GM12875 (cell line): ENCODE results near the gene CC2D1A.

ENCODE experiments used
- H3K4me3 ChIP-seq: one replicate; pipeline ENCODE4 v1.5.1; 2011; ENCODE audit warnings: low read depth, low read length, control low read depth
- TF ChIP-seq, protein P1 (sequence below): IDR thresholded peaks from 2 replicates; pipeline ENCODE4 v1.5.1; 2011; ENCODE audit warnings: low read depth, mild to moderate bottlenecking, control low read depth, inconsistent platforms, low read length, moderate library complexity, borderline replicate concordance; ENCODE audit not compliant: insufficient read depth

Gene CC2D1A

DNA sequence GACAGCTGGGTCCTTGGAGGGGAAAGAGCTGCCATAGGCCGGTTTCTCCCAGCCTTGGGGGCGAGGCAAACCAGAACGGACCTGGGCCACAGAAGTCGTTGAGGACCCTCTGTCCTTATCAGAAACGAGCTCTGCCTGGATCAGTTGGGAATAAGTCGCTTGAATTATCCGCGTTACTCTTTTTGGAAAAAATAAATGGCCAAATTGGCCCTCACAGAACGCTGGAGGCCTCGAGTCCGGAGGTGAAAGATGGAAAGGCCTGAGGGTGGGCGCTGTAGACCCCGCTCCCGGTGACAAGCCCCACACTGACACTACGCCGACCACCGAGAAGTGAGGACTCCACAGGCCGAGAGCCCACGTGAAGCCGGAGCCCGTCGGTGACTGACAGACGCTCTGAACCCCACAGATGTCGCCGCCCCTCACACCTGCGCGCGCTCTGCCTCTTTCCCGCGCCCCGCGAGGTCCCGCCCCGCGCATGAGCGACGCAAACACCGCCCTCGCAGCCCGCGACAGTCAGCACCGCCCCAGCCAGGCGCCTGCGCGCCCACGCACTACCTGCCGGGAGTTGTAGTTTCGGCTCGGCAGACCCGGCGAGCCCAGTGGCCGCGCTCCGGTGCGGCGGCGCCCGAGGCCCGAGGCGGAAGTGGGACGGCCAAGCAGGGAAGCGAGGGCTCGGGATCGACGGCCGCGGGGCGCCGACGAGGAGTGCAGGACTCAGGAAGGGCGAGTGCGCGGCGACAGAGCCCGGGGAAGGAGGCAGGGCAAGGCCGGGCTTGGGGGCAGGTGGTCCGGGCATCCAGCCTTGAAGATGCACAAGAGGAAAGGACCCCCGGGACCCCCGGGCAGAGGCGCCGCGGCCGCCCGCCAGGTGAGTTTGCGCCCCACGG is at the start of gene CC2D1A, which contains the start of gene BRME1:
Gene CC2D1A (plus strand): TSS at position 568 of the 887 bp plus-strand sequence. CDS start 241 bp downstream, at position 809.
Gene BRME1 (minus strand): TSS at position 484 of the 887 bp plus-strand sequence. CDS start 1,225 bp downstream, outside the sequence.
- H3K4me3 ChIP-seq, result peak within 1 kb of the TSS; percentile 96
- TF ChIP-seq, protein P1, sequence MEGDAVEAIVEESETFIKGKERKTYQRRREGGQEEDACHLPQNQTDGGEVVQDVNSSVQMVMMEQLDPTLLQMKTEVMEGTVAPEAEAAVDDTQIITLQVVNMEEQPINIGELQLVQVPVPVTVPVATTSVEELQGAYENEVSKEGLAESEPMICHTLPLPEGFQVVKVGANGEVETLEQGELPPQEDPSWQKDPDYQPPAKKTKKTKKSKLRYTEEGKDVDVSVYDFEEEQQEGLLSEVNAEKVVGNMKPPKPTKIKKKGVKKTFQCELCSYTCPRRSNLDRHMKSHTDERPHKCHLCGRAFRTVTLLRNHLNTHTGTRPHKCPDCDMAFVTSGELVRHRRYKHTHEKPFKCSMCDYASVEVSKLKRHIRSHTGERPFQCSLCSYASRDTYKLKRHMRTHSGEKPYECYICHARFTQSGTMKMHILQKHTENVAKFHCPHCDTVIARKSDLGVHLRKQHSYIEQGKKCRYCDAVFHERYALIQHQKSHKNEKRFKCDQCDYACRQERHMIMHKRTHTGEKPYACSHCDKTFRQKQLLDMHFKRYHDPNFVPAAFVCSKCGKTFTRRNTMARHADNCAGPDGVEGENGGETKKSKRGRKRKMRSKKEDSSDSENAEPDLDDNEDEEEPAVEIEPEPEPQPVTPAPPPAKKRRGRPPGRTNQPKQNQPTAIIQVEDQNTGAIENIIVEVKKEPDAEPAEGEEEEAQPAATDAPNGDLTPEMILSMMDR, result no peak

- H3K4me3 ChIP-seq, result no peak overlapping the region
- TF ChIP-seq, protein P1, result no peak
These were observed 49.5 kb upstream of the CC2D1A start for GRCh38 chr19:13856497-13856896.

GRCh38 chr19:13859361-13859880 is 46.6 kb upstream of the CC2D1A start:
- TF ChIP-seq, protein P1, result no peak
- H3K4me3 ChIP-seq, result no peak overlapping the region

- no peak overlapping the region for H3K4me3 ChIP-seq
- TF ChIP-seq, protein P1, result no peak
These were observed 45.2 kb upstream of the CC2D1A start for GRCh38 chr19:13860679-13861391.

- TF ChIP-seq, protein P1, result no peak
- H3K4me3 ChIP-seq, result peak overlapping the region; percentile 56
These were observed 44.6 kb upstream of the CC2D1A start for GRCh38 chr19:13861392-13861713.

GRCh38 chr19:13861714-13862531 is 44.1 kb upstream of the CC2D1A start:
- H3K4me3 ChIP-seq, result peak overlapping the region; percentile 56
- TF ChIP-seq, protein P1, result peak; percentile 93
